HepG2 (cell line): ENCODE results near the gene ZNF652. TPM values are rescaled to one million over a fixed set of nuclear protein-coding genes. Genes with fewer than 3 reads are reported as not detected.

Experiments used
- AKAP8 ChIP-seq: sonication (generic); formaldehyde crosslinking; IDR thresholded peaks from 2 replicates; pipeline ENCODE4 v1.5.1; 2020; ENCODE audit warnings: mild to moderate bottlenecking, missing genetic modification reagents
- CBX5 ChIP-seq: sonication (generic); formaldehyde crosslinking; IDR thresholded peaks from 2 replicates; pipeline ENCODE4 v1.4.0; 2020; ENCODE audit warnings: missing genetic modification reagents, borderline replicate concordance
- EZH2 ChIP-seq: conservative IDR thresholded peaks from 2 replicates; pipeline ENCODE4 v1.6.1; 2012; ENCODE audit warnings: mild to moderate bottlenecking, low read depth, low read length, moderate library complexity
- MTA1 ChIP-seq: sonication (generic); formaldehyde crosslinking; IDR thresholded peaks from 2 replicates; pipeline ENCODE4 v1.4.0; 2020; ENCODE audit warnings: missing genetic modification reagents, mild to moderate bottlenecking, borderline replicate concordance
- RBAK ChIP-seq: sonication (generic); formaldehyde crosslinking; IDR thresholded peaks from 2 replicates; pipeline ENCODE4 v1.5.1; 2020; ENCODE audit warnings: mild to moderate bottlenecking, missing genetic modification reagents
- RCOR2 ChIP-seq: IDR thresholded peaks from 2 replicates; pipeline ENCODE4 v1.6.1; 2016; ENCODE audit warnings: missing biosample characterization, missing genetic modification reagents
- SAFB2 ChIP-seq: sonication (generic); formaldehyde crosslinking; IDR thresholded peaks from 2 replicates; pipeline ENCODE4 v1.5.1; 2020; ENCODE audit warnings: missing genetic modification reagents, low read depth, mild to moderate bottlenecking, borderline replicate concordance
- TCF12 ChIP-seq, 2 experiments: fragments of 450-650 bp in 1 of 2; sonication (generic) in 1 of 2; formaldehyde crosslinking in 1 of 2; IDR thresholded peaks; 2 replicates each; pipeline versions ENCODE4 v1.6.1 to v1.8.0; 2017 to 2022; ENCODE audit warnings: antibody characterized with exemption in 1 of 2, mild to moderate bottlenecking in 1 of 2, missing genetic modification reagents in 1 of 2, moderate library complexity in 1 of 2
- ZBTB25 ChIP-seq: IDR thresholded peaks from 2 replicates; pipeline ENCODE4 v1.6.1; 2018; ENCODE audit warnings: missing genetic modification reagents
- ZBTB26 ChIP-seq: IDR thresholded peaks from 2 replicates; pipeline ENCODE4 v1.6.1; 2016; ENCODE audit warnings: missing compliant biosample characterization, missing genetic modification reagents, borderline replicate concordance
- ZBTB49 ChIP-seq: sonication (generic); formaldehyde crosslinking; IDR thresholded peaks from 2 replicates; pipeline ENCODE4 v1.4.0; 2020; ENCODE audit warnings: missing genetic modification reagents, borderline replicate concordance
- ZFP37 ChIP-seq: sonication (generic); formaldehyde crosslinking; IDR thresholded peaks from 2 replicates; pipeline ENCODE4 v1.4.0; 2020; ENCODE audit warnings: missing genetic modification reagents, borderline replicate concordance
- ZNF17 ChIP-seq: sonication (generic); formaldehyde crosslinking; IDR thresholded peaks from 2 replicates; pipeline ENCODE4 v1.5.0; 2020; ENCODE audit warnings: mild to moderate bottlenecking, missing genetic modification reagents
- ZNF451 ChIP-seq: sonication (generic); formaldehyde crosslinking; IDR thresholded peaks from 2 replicates; pipeline ENCODE4 v1.5.0; 2020; ENCODE audit warnings: mild to moderate bottlenecking, missing genetic modification reagents
- ZNF496 ChIP-seq: sonication (generic); formaldehyde crosslinking; IDR thresholded peaks from 2 replicates; pipeline ENCODE4 v1.8.1; 2023; ENCODE audit warnings: mild to moderate bottlenecking, moderate library complexity, missing genetic modification reagents; ENCODE audit not compliant: insufficient replicate concordance
- ZNF574 ChIP-seq: sonication (generic); formaldehyde crosslinking; IDR thresholded peaks from 2 replicates; pipeline ENCODE4 v1.4.0; 2020; ENCODE audit warnings: missing genetic modification reagents
- ZNF577 ChIP-seq: sonication (generic); formaldehyde crosslinking; IDR thresholded peaks from 2 replicates; pipeline ENCODE4 v1.4.0; 2020; ENCODE audit warnings: mild to moderate bottlenecking, low read depth, missing genetic modification reagents, borderline replicate concordance
- ZNF598 ChIP-seq: sonication (generic); formaldehyde crosslinking; IDR thresholded peaks from 2 replicates; pipeline ENCODE4 v1.5.1; 2020; ENCODE audit warnings: mild to moderate bottlenecking, missing genetic modification reagents, borderline replicate concordance
- ZNF746 ChIP-seq: sonication (generic); formaldehyde crosslinking; IDR thresholded peaks from 2 replicates; pipeline ENCODE4 v1.8.0; 2022; ENCODE audit warnings: mild to moderate bottlenecking, missing genetic modification reagents
- ZNF75D ChIP-seq: sonication (generic); formaldehyde crosslinking; IDR thresholded peaks from 2 replicates; pipeline ENCODE4 v1.8.1; 2023; ENCODE audit warnings: missing genetic modification reagents, mild to moderate bottlenecking, borderline replicate concordance
- ZSCAN25 ChIP-seq: sonication (generic); formaldehyde crosslinking; IDR thresholded peaks from 2 replicates; pipeline ENCODE4 v1.8.0; 2022; ENCODE audit warnings: mild to moderate bottlenecking, missing genetic modification reagents
- polyA plus RNA-seq, 8 experiments: library from polyadenylated mRNA; depleted of rRNA in 3 of 8; stranded (reverse) in 7 of 8; unstranded in 1 of 8; fragments of >200 nt; fragmentation: Illumina TruSeq in 4 of 8; extraction: Trizol in 4 of 8; gene quantifications; 2 replicates each; pipeline versions ENCODE4 v1.2.1 to v1.2.3, GENCODE V29; 2011 to 2016; ENCODE audit warnings: low read depth in 4 of 8, missing spikeins in 1 of 8, mixed read lengths in 1 of 8; ENCODE audit not compliant: insufficient read depth in 1 of 8
- total RNA-seq, 5 experiments: library from RNA; depleted of rRNA; stranded (reverse); fragments of >200 nt; fragmentation: Illumina TruSeq; extraction: Trizol; gene quantifications; 2 replicates each; pipeline ENCODE4 v1.2.3, GENCODE V29; 2016; ENCODE audit warnings: low read depth in 1 of 5
- TF ChIP-seq, protein P1 (sequence below): sonication (generic); formaldehyde crosslinking; IDR thresholded peaks from 2 replicates; pipeline ENCODE4 v1.4.0; 2020; ENCODE audit warnings: missing genetic modification reagents, low read depth, mild to moderate bottlenecking, borderline replicate concordance

ZNF652 gene
- total and polyA plus RNA-seq, 2 of the 13 experiments (the other 11 are each of a cell fraction or from before 2014, with no cell fraction given) = 16.2 to 30.2 TPM

GRCh38 chr17:49407981-49408501 lies 46.0 kb upstream of the ZNF652 start (continued):
- peak; percentile 61 for TF ChIP-seq ZNF574
- TF ChIP-seq ZNF75D = no peak
- TF ChIP-seq CBX5 (CRISPR knock-in tag) = peak; percentile 70; the same call in 1 of the 2 replicates
- no peak for TF ChIP-seq ZBTB49 (CRISPR knock-in tag)
- TF ChIP-seq ZBTB25 (CRISPR knock-in tag) = no peak
- TF ChIP-seq ZNF746 = no peak
- no peak for TF ChIP-seq TCF12 (IDR thresholded peaks at IDR 0.05)
- TF ChIP-seq TCF12 (CRISPR knock-in tag; IDR thresholded peaks at IDR 0.05) = no peak
- no peak for TF ChIP-seq ZBTB26 (CRISPR knock-in tag)
- TF ChIP-seq ZNF451 = no peak
- TF ChIP-seq, protein P1, sequence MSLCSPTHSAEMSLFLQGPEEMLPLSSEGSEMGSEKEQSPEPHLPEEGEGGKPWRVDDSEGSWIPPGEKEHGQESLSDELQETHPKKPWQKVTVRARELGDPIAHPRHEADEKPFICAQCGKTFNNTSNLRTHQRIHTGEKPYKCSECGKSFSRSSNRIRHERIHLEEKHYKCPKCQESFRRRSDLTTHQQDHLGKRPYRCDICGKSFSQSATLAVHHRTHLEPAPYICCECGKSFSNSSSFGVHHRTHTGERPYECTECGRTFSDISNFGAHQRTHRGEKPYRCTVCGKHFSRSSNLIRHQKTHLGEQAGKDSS (CRISPR knock-in tag) = no peak; the same call in 1 of the 2 replicates
- TF ChIP-seq ZSCAN25 = no peak
- TF ChIP-seq MTA1 (CRISPR knock-in tag) = no peak
- TF ChIP-seq ZNF496 (CRISPR knock-in tag) = no peak
- no peak for TF ChIP-seq RCOR2 (CRISPR knock-in tag)
- TF ChIP-seq ZNF577 (CRISPR knock-in tag) = no peak
- TF ChIP-seq ZFP37 (CRISPR knock-in tag) = no peak
- no peak for TF ChIP-seq RBAK
- no peak for TF ChIP-seq AKAP8
- TF ChIP-seq SAFB2 (CRISPR knock-in tag) = peak; percentile 38; the same call in 1 of the 2 replicates
- no peak for TF ChIP-seq ZNF598
- TF ChIP-seq ZNF17 (CRISPR knock-in tag) = no peak
- no peak for TF ChIP-seq EZH2
